GM21515 (cell line): ENCODE results near the gene MAP3K14.

Source experiments
- ATAC-seq: cut with Tn5 transposase; IDR thresholded peaks from one replicate; pipeline ENCODE4 v1.9.1; 2021; ENCODE audit not compliant: unreplicated experiment

The MAP3K14 gene

GRCh38 chr17:45339646-45340605 is 23.1 kb upstream of the MAP3K14 start:
- no peak for ATAC-seq

- ATAC-seq, result no peak
These were observed 22.2 kb upstream of the MAP3K14 start for GRCh38 chr17:45338996-45339535.

- ATAC-seq, result no peak
These were observed 21.4 kb upstream of the MAP3K14 start for GRCh38 chr17:45338023-45338781.

- no peak for ATAC-seq
These were observed 19.8 kb upstream of the MAP3K14 start for GRCh38 chr17:45336390-45337182.

GRCh38 chr17:45335721-45336120 is 18.9 kb upstream of the MAP3K14 start:
- no peak for ATAC-seq

- no peak for ATAC-seq
These were observed 18.2 kb upstream of the MAP3K14 start for GRCh38 chr17:45334701-45335677.

GRCh38 chr17:45334231-45334630 is 17.4 kb upstream of the MAP3K14 start:
- no peak for ATAC-seq

GRCh38 chr17:45333702-45334092 is 16.9 kb upstream of the MAP3K14 start:
- ATAC-seq, result no peak

- ATAC-seq, result peak; percentile 48
These were observed 16.3 kb upstream of the MAP3K14 start for GRCh38 chr17:45332989-45333701.

- no peak for ATAC-seq
These were observed 15.7 kb upstream of the MAP3K14 start for GRCh38 chr17:45332505-45332904.

- ATAC-seq, result no peak
These were observed 9.8 kb upstream of the MAP3K14 start for GRCh38 chr17:45326626-45327025.

GRCh38 chr17:45325810-45326209 is 9.0 kb upstream of the MAP3K14 start:
- ATAC-seq, result no peak

- no peak for ATAC-seq
These were observed 7.5 kb upstream of the MAP3K14 start for GRCh38 chr17:45324336-45324735.

GRCh38 chr17:45322168-45322567 is 5.3 kb upstream of the MAP3K14 start:
- ATAC-seq, result no peak

- no peak for ATAC-seq
These were observed 4.2 kb upstream of the MAP3K14 start for GRCh38 chr17:45320931-45321461.

GRCh38 chr17:45320349-45320930 is 3.6 kb upstream of the MAP3K14 start:
- ATAC-seq, result no peak

- ATAC-seq, result no peak
These were observed 2.5 kb upstream of the MAP3K14 start for GRCh38 chr17:45319239-45319703.

- no peak for ATAC-seq
These were observed 1.9 kb upstream of the MAP3K14 start for GRCh38 chr17:45318561-45319230.
